ENCODE results near the gene C1orf159.

GRCh38 chr1:1132042-1132950 lies 16.4 kb upstream of the C1orf159 start:
- TF ChIP-seq CTCF (IDR thresholded peaks at IDR 0.05) (no peak), EZH2 (IDR thresholded peaks at IDR 0.05; ENCODE audit: borderline replicate concordance, insufficient read depth, low read depth, low read length, poor library complexity, severe bottlenecking) (no peak)
